Measurements from ENCODE around the gene ITGB8.

Gene ITGB8

DNA sequence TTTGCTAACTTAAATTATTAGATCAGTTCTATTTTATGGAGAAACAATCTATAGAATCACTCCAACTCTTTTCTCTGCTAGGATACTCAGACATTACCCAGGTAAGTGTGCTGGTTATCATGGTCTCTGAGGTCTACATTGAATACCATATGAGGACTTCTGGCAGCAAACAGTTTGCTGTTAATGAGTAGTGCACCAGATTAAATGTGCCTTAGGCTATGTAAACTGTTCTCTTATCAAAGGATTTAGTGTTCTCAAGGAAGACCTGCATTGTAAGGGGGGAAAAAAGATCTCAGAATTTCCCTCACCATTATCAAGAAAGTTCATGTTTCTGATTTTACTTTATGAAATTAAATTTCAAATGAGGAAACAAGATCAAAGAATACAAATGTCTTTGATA is 107.5 kb downstream of the ITGB8 start:
- DNase-seq: no peak

DNA sequence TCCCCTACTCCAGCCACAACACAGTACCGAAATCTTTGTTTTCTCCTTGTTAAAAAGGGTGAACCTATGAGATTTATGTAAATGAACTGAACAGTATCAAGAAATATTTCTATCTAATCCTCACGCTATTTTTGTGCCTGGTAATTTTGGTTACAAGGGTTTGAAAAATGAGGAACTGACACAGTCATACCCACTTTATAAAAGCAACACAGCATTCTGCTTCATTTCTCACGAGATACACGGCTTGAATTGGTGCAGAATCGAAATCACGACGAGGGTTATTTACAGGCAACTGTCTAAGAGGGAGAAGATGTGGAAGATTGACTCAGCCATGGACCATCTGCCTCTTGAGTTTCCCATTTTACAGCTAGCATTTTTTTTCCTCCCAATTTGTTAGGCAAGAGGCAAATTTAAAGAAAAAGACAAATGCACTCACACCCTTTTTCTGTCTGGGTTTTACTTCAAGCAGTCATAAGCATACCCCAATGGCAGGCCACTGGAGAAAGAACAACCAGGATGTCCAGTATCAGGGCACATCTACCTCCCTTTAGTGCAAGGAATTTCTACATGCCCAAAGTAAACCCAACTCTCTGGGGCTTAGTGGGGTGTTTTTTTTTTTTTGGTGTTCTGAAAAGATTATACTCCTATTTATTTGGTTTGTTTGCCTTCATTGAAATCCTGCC is 108.1 kb downstream of the ITGB8 start:
- DNase-seq: no peak

DNA sequence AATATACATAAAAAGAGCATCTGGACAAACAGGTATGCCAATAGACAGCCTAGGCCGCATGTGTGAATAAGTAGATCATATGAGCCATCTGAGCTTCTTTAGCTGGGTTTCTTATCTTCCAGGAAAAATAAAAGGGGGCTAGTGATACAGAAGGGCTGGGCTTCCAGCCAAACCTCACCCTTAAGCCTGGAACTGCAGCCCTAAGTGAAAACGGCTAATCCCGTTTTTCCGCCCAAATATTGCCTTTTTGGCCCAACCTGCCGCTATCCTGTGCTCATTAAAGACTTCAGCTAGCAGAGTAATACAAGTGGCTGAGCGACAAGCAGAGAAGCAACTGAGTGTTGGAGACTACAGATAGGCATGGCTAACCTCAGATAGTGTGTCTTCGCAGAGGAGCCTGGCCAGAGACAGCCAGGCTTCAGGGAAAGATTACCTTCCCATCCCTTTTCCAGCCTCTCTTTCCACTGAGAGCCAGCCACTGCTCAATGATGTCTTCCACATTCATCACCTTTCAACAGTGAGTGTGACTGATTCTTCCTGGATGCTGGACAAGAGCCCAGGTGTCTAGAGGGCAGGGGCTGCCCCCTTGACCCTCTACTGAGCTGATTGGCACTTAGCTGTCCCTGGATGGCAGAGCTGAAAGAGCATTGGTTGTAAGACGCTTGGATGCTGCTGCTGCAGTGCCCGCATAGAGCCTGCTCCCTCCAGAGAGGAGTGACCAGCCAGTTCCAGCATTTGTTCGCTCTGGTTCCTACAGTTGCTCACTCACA is 108.9 kb downstream of the ITGB8 start:
- DNase-seq: no peak

- DNase-seq: peak in 1 of 2 experiments; percentile 28
Measured at GRCh38 chr7:20440472-20441105, 109.9 kb downstream of the ITGB8 start.

GRCh38 chr7:20441346-20441745 is 110.6 kb downstream of the ITGB8 start:
- DNase-seq: no peak

DNA sequence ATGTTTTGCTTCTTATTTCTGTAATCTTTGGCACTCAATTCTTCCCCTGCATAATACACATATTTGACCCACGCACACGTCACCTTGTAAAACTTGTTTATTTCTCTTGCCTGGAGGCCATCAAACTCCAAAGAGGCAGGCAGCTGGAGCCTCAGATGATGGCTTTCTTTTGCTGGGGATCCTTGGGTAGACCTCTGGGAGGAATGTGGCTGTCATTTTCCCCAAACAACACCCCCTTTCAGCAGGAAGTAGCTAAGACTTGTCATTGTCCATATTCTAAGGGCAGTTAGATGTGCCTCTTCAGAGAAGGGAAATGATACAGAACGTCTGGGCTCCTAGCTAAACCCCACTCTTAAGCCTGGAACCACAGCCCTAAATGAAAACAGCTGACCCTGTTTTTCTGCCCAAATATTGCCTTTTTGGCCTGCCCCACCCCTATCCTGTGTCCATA is 111.3 kb downstream of the ITGB8 start:
- no peak for DNase-seq

DNA sequence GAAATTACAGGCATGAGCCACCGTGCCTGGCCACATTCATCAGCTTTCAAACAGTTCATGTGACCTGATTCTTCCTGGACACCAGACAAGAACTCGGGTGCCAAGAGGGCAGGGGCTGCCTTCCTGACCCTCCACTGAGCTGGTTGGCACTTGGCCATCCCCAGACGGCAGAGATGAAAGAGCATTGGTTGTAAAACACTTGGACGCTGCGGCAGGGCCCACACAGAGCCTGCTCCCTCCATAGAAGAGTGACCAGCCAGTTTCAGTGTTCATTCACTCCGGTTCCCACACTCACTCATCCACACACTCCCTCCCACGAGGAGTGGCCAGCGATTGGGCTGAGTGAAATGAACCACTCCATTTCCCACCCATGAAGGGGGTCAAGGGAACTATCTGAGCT is 112.3 kb downstream of the ITGB8 start:
- no peak for DNase-seq

DNA sequence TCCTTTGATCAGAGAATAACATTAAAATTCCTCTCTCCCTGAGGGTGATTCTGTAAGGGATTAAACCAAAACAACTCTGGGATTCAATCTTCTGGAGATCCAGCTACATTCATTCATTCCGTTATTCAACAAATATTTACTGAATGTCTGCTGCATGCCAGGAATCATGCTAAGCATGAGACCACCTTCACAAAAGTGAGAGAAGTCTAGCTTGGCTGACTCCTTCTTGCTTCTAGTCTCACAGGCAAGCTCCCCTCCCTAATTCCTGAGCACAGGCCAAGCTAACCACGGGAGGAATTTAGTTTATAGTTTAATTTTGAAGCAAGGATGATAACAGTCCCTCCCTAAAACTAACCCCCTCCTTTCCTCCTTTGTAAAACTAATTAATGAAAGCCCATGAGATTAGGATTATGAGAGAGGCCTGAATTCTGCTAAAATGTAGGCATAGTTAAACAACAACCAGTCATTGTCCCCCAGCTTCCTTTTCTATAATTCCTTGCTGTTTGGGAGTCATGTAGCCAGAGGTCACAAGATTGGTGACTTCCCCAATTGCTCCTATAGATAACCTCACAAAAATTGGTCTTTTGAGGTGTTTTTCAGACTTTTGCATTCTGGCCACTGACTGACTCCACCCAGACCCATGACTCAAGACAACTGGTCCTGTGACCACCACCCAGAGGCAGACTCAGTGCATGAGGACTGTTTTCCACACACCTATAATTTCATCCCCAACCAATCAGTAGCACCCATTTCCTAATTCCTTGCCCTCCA is 113.5 kb downstream of the ITGB8 start:
- DNase-seq: no peak

DNA sequence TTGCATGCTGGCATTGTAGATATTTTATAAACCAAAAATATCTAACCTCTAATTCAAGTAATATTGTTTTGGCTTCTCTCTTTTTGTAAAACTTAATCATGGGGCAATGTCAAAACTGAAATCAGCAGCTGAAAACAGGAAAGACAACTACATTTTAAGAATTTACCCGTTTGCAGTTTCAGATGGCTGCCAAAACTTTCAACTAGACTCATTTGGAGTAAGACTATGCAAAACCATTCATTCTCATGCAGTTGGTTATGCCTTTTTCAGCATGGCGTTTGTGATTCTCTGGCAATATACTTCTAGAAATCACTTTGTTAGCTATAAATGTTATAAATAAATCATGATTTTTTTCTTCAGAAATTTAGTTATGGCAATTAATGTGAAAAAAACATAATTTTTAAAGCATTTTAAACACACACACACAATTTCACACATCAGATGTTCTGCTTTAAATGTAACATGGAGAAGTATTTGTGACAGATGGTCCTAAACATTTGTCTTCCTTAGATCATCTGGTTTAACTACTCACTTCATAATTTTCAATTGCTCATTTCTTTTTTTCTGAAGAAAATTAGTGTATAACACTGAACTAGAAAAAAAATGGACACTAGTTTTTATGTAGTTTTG is 116.4 kb downstream of the ITGB8 start:
- no peak for DNase-seq

DNA sequence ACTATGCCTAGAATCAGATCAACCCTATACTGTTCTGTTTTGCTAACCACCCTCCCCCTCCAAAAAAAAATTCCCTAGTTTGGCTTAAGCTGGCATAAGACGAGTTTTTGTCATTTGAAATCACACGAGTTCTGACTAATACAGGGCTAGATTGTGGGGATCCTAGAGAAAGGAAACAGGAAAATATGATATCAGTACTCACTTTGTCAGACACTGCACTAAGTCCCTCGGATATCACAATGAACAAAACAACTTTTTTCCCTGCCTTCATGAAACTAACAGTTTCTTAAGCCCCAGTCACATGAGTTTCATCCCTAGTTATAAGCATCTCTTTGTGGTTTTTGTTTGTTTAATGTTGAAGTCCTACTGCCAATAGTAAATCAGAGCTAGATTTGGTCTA is 118.5 kb downstream of the ITGB8 start:
- DNase-seq: no peak

GRCh38 chr7:20450536-20450935 is 119.8 kb downstream of the ITGB8 start:
- DNase-seq: no peak

GRCh38 chr7:20454202-20454601 is 123.5 kb downstream of the ITGB8 start:
- DNase-seq: no peak

DNA sequence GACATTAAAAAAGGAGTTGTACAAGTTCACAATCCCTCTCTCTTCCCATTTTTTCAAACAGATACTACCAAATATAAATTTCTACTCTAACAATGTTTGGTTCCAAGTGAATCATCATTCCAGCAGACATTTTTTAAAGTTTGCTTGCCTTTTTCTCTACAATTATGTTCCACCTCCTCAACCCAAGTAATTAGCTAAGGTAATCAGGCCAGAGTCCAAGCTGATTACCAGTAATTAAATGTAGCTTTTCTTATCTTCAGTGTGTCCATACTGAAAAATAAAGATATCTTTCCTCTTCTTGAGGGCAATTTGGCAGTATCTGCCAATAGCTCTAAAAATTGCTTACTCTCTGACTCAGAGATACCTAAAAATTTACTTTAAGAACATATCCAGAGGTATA is 126.0 kb downstream of the ITGB8 start:
- DNase-seq: no peak

DNA sequence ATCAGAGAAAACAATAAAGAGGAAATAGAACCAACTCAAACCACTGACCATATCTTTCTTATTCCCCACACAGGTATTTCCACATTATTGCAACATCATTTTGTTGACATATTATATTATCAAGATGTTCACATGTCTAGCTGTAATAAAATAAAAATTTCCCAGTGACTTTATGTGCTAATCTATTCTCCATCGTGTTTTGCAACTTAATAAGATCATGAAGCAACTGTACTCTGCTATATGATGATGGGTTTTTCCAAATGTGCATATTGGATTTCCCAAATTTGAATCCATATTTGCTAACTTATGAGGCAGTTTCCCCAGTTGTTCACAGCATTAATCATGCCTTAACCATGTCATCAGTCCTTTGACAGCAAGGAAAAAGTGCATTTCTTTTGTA is 127.8 kb downstream of the ITGB8 start:
- no peak for DNase-seq

DNA sequence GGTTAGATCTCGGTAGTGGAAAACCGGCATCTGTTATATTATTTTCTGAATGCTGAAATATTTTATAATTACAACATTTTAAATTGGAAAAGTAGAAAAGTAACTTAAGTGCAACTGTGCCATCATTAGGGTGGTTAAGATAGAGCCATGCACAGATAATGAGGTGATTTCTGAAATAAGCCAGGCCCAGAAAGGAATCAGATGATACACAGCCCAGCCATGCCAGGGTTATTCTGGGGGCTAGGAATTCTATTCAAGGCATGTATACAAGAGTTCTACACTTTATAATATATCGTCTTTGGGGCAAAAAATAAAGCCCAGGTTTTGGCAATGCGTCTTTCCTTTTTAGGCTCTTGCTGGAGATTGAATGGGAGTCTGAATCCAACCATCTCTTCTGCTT is 128.7 kb downstream of the ITGB8 start:
- DNase-seq: no peak

GRCh38 chr7:20464891-20465290 is 134.2 kb downstream of the ITGB8 start:
- no peak for DNase-seq
